ENCODE data around the gene RCAN1.

- TF ChIP-seq CTCF (IDR thresholded peaks at IDR 0.05) (no peak), POLR2A (IDR thresholded peaks at IDR 0.05) (no peak)
Observed at GRCh38 chr21:34650861-34651431, 36.0 kb upstream of the RCAN1 start.
